Measurements from ENCODE around the gene GRIN2A. TPM values are rescaled to one million over a fixed set of nuclear protein-coding genes. Genes with fewer than 3 reads are reported as not detected.

GRIN2A gene
- total RNA-seq, 2 donors from 2014 or later = 0.26 to 21.4 TPM

DNA sequence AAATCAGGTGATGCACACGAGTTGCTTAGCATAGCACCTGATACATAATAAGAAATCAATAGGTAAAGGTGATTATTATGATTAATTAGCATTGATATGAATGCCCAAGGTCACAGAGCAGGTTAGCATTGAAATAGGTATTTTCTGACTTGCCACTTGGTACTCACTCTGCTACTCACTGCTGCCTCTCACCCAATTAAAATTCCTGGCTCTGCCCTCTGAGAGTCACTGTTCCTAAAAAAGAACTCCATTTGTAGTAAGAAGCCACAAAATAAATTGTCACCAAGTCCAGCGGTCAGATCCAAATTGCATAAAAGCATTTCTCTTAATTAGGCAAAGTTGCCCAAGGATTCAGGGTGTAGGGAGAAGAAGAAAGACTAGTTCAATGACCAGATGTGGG lies 8.9 kb upstream of the GRIN2A start:
- Histone ChIP-seq H3K27ac (no peak overlapping the region), H3K9me3 (no peaks in the 10 kb centered on the region), H3K4me3 (no peak overlapping the region), H3K27me3 (no peaks in the 10 kb centered on the region), H3K4me1 (no peaks in the 10 kb centered on the region), H3K36me3 (replicated peaks in 1 of 2; ENCODE audit: insufficient read depth in 1 of 2, low read depth in 2 of 2) (no peaks in the 10 kb centered on the region)
- WGBS, 2 donors = 35 to 38% methylated on average over 2 of the region's 2 CpGs
- no peak for TF ChIP-seq CTCF (IDR thresholded peaks at IDR 0.05)
- no peak for TF ChIP-seq POLR2A (IDR thresholded peaks at IDR 0.05)
- intact Hi-C loops (cut with DNase I) = no loop called here
- no peak for ATAC-seq
- no peak for DNase-seq

DNA sequence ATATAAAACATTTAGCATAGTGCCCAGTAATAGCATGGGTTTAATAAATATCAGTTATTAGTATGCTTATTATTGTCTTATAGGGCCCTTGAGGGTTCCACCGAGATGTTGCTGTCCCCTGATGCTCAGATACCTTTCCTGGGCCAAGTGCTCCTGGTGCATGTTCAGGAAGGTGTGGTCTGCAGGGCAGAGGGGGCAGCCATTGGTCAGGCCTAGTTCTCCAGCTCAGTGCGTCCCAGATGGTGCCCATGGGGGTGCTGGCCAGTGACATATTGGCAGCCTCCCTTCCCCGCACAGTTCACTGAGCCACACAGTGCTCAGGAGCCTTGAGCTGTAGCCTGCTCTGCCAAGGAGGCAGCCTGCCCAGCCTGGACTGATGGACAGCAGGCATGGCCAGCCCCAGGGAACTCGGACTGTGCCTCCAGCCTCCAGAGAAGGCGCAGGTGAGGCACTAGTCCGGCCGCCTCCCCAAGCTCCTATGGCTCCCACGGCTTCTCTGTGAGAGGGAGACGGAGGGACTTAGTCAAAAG lies 7.7 kb upstream of the GRIN2A start:
- H3K4me1 ChIP-seq = no peaks in the 10 kb centered on the region
- DNase-seq = no peak
- H3K27ac ChIP-seq = no peak overlapping the region
- TF ChIP-seq CTCF (IDR thresholded peaks at IDR 0.05) (no peak), POLR2A (IDR thresholded peaks at IDR 0.05) (no peak)
- no peaks in the 10 kb centered on the region for H3K36me3 ChIP-seq (replicated peaks in 1 of 2; ENCODE audit: insufficient read depth in 1 of 2, low read depth in 2 of 2)
- H3K9me3 ChIP-seq = no peaks in the 10 kb centered on the region
- intact Hi-C loops (cut with DNase I) = no loop called here
- no peaks in the 10 kb centered on the region for H3K27me3 ChIP-seq
- 68% methylated on average over 7 to 9 of the region's 9 CpGs for WGBS, 2 donors
- no peak overlapping the region for H3K4me3 ChIP-seq
- no peak for ATAC-seq

GRCh38 chr16:10188236-10188635 lies 6.0 kb upstream of the GRIN2A start:
- no peak overlapping the region for H3K27ac ChIP-seq
- WGBS, 2 donors = 31 to 34% methylated on average over 3 of the region's 3 CpGs
- H3K4me3 ChIP-seq = no peak overlapping the region
- no peak for DNase-seq
- H3K36me3 ChIP-seq (replicated peaks in 1 of 2; ENCODE audit: insufficient read depth in 1 of 2, low read depth in 2 of 2) = no peaks in the 10 kb centered on the region
- no peaks in the 10 kb centered on the region for H3K9me3 ChIP-seq
- peaks cover 0 to 8% of the 10 kb centered on the region in 2 donors for H3K27me3 ChIP-seq
- ATAC-seq = no peak
- intact Hi-C loops (cut with DNase I) = no loop called here
- H3K4me1 ChIP-seq = peaks cover under 1% of the 10 kb centered on the region
- TF ChIP-seq POLR2A (IDR thresholded peaks at IDR 0.05) = no peak
- TF ChIP-seq CTCF (IDR thresholded peaks at IDR 0.05) = no peak

DNA sequence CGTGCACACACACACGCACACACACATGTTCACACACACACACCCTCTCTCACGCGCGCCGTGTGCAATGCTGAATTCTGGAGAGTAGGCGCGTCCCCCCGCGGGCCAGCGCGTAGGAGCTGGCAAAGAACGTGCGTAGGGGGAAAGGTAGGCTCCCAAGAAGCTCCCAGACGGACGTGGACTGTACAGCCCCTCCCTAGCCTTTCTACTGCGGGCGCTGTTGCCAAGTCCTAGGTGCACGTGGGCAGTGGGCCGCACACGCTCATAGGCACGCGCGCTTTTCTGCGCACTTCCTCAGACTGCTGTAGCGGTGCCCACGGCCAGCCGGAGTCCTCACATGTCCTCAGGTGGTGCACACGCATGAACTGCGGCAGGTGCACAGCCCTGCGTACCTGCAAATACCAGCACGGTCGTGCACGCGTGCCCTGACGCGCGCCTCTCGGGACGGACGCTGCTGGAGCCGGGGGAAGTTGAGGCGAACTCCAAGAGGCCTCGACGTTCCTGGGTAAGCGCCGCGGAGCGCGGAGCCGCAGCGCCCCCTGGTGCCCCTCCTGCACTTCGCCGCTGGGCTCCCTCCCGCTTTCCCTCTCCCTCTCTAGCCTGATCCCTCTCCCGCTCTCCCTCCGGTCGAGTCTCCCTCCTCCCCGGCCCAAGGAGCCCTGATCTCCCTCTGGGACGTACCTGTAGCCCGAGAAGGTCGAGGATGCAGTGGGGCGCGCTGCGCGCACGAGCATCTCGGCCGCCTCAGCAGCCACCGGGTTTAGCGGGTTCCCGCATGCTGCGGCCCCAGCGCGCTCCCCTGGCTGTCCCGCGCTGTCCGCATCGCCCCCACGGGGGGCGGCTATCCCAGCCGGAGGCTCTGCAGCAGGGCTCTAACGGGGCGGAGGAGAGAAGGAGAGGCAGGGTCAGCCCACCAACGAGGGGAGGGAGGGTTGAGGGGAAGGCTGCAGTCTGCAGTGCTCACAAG lies 749 bp downstream of the GRIN2A start:
- TF ChIP-seq CTCF (IDR thresholded peaks at IDR 0.05) (peak; percentile 89 to 98 (median 93)), POLR2A (IDR thresholded peaks at IDR 0.05) (no peak)
- Histone ChIP-seq H3K4me3 (no peak overlapping the region), H3K4me1 (peaks cover 28% of the 10 kb centered on the region), H3K27ac (no peak overlapping the region), H3K9me3 (no peaks in the 10 kb centered on the region), H3K27me3 (peaks cover 0 to 33% of the 10 kb centered on the region in 2 donors), H3K36me3 (replicated peaks in 1 of 2; ENCODE audit: insufficient read depth in 1 of 2, low read depth in 2 of 2) (no peaks in the 10 kb centered on the region)
- peak; percentile 86 for ATAC-seq
- intact Hi-C loops (cut with DNase I) = loop anchor here (5.0 kb wide), 2 partner anchors 924 to 1019 kb away; no protein-coding TSS in a partner anchor
- 2 to 3% methylated on average over 8 to 83 of the region's 85 CpGs for WGBS, 2 donors
- peak; percentile 57 to 77 (median 68) for DNase-seq

All from body of pancreas (tissue), 4 donors.